Measurements from ENCODE around the gene CNGA4. TPM values are rescaled to one million over a fixed set of nuclear protein-coding genes. Genes with fewer than 3 reads are reported as not detected.
"Not testable (repeated sequence)": the region's sequence is repeated elsewhere in the genome, so short reads cannot be mapped to it uniquely, and the experiment has no call there.

The CNGA4 gene
- total RNA-seq, 2 donors from 2014 or later, result 0.14 TPM; not detected in 1

DNA sequence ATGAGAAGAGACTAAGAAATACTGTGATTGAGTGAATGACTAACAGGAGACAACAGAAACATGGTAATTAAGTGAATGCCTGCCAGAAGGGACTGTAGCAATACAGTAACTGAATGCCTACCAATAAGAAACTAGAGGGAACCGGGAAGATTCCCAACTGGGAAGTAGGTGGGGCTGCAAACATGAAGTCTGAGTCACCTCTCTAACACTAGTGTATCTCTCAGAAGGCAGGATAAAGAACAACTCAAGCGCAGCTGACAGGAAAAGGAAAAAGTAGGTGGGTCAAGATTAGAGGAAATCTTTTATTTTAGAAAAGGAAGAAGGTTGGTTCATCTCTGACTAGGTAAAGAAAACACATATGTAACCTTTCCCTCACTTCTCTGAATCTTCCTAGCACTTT is 19.5 kb upstream of the CNGA4 start:
- DNase-seq (no peak), ATAC-seq (peak; percentile 90)
- intact Hi-C loops (cut with DNase I, micrococcal nuclease), result no loop called here

DNA sequence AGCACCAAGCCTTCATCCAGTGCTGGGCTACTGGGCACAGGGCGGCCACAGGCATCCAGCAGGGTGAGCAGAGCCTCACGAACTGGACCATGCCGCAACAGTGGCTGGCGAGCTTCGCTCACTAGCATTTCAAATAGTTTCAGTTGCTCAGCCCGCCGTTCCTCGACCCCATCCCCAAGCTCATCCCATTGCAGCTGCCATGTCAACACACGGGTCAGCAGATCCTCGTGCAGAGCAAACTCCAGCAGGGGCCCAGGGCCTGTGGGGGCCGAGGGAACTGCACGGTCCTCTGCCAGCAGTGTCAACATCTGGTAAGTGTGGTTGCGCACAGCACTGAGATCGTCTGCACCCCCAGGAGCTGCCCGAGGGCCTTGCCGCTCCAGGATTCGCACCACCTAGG is 15.0 kb upstream of the CNGA4 start:
- intact Hi-C loops (cut with DNase I, micrococcal nuclease), result no loop called here
- DNase-seq (no peak), ATAC-seq (no peak)

DNA sequence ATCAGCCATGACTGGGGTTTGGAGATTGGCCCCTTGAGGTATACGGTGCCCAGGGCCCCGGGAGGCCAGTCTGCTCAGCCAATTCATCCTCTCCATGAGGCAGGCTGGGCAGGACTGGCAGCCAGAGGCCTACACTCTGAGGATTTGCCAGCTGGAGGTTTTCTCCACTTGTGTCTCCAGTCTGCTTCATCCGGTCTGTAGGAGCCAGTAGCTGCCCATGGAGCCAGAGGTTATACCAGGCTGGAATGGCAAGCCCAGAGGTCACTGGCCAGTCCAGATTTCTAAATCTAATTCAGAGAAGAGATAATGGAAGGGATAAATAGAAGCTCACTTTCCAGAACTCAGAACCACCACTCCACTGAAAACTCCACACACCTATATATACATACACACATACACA is 14.5 kb upstream of the CNGA4 start:
- ATAC-seq (no peak), DNase-seq (no peak)
- intact Hi-C loops (cut with DNase I, micrococcal nuclease), result no loop called here

DNA sequence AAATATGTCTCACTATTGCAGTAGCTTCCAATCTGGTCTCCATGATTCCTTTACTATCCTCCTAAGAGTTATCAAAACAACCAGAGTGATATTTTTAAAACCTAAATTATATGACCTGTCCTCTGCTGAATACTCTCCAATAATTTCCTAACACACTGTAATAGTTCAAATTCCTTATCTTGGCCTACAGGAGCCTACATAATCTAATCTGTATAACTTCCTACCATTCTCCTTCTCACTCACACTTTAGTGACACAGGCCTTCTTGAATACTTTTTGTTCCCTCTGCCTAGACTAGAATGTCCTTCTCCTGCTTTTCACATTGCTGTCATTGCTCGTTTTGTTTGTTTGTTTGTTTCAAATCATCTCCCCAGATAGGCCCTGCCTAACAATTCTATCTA is 13.9 kb upstream of the CNGA4 start:
- no peak for ATAC-seq
- intact Hi-C loops (cut with DNase I, micrococcal nuclease), result no loop called here
- no peak for DNase-seq

DNA sequence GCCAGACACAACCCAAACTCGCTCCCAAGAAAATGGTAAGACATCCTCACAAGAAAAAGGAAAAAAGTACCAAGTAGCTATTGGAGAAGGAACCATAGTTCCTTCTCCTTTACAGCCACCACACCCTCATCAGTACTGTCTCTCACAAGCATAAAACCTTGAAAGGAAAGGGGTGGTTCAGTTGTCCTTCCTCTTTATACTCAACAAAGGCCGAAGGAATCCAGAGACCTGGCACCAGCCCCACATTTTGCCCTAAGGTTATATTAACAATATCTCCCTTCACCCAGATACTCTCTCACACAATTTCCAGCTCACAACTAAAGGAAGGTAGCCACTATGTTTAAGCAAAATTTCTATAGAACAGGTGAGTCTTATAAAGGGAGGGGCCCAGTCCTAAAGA is 13.0 kb upstream of the CNGA4 start:
- DNase-seq, result peak in 1 of 2 donors; percentile 50
- peak; percentile 73 for ATAC-seq
- intact Hi-C loops (cut with DNase I, micrococcal nuclease), result no loop called here

DNA sequence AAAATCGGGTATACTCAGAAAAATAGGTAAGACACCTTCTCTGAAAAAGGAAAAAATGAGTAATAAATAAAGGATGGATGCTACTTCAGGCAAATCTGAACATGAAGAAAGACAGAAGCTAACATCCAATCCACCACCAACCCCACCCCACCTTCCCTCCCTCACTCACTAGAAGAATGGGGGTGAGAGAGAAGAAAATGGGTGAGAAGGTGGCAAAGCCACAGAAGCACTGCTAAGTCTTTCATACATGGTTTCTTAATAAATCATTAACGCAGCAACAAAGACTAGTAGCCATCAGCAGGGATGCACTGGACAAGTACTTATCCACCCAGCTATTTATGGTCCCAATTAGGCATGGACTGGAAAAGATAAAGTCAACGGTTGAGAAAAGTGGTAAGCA is 10.4 kb upstream of the CNGA4 start:
- ATAC-seq (no peak), DNase-seq (no peak)
- intact Hi-C loops (cut with DNase I, micrococcal nuclease), result no loop called here

DNA sequence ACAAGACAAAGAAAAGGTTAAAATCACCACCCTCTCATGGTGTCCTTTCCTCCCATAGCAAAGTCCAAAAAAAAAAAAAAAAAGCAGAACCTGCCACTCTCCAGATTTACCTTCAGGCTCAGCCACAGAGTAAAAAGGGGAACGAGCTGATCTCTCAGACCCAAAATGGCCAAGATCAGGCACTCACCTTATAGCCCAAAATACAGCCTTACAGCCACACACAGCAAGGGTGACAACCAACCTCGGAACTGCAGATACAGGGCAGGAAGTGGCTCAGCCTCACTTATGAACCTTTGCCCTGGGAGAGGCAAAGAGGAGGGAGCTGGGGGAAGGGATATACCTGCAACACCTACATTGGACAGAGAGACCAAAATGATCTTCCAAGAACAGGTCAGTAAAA is 9.0 kb upstream of the CNGA4 start:
- intact Hi-C loops (cut with DNase I, micrococcal nuclease), result no loop called here
- peak; percentile 62 for ATAC-seq
- peak; percentile 57 to 82 for DNase-seq

DNA sequence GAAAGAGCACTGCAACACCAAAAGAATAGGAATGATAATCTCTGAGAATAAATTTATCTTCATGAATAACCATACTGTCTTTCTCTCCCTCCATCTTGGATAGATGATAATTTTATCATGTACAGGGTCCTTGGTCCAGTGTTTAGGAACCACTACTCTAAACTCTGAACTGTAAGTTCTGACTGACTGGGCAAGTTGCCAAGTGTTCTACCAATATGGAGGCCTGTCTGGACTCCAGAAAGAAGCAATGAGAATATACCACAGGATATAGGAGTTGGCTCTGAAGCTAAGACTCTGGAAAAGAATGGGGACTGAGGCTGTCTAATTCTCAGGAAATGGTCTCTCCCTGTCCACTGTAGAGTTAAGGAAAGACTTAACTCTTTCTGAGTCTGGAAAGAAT is 6.0 kb upstream of the CNGA4 start:
- DNase-seq, result no peak
- ATAC-seq, result no peak
- intact Hi-C loops (cut with DNase I, micrococcal nuclease), result no loop called here

DNA sequence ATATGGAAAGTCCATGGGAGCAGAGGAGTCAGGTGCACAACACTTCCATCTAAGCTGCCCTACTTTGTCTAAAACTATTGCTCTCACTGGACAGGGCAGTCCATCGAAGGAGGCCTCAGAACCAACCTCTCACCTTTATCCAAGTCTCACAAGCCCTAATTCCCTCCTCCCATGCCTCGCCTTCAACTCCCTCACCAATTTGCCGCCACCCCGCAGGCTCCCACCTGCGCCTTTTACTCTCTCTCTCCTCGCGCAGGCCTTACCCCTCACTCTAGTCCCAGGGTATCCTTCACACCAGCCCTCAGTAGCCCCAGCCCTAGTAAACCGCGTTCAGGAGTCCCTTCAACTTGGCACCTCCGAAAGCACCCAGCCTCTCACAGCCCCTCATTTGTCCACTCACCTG is 4.9 kb upstream of the CNGA4 start:
- intact Hi-C loops (cut with DNase I, micrococcal nuclease), result no loop called here
- no peak for DNase-seq
- peak; percentile 1 for ATAC-seq

DNA sequence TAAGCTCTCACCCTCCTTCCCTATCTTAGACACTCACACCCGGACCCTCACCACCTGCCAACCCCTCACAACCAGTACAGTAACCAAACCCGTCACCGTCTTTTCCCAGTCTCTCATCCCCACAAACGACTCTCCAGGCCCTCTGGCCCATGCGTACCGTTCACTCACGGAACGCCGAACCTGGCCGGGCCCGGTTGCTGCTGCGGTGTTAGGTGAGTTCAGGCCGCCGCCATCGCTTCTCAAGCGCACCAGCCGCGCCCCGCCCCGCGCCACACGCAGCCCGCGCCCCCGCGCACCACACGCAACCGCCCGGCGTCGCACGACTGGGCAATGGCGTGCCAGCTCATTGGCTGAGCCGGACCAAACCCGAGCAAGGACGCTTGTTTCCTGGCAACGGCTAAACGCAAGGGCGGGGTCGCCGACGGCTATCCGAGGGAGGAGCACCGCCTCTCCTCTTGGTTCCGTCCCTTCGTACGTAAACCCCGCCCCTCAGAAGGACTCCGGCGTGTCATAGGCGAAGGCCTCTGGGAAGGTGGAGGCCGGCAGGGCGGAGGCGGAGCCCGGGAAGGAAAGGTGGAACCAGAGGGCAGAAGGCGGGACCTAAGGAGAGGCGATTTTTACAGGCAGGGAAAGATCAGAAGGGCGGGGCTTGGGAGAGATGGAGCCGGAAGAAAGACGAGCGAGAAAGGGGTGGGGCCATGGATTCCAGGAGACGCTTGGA is 4.3 kb upstream of the CNGA4 start, which contains the start of gene FHIP1B:
FHIP1B (minus strand) TSS at position 250 of the 721 bp plus-strand sequence. CDS start 10,120 bp downstream, outside the sequence.
- ATAC-seq (peak; percentile 87), DNase-seq (peak; percentile 99 to 100)
- intact Hi-C loops (cut with DNase I, micrococcal nuclease), result loop anchor here in 1 of 2 donors (5.0 kb wide), 1 partner anchor 83 kb away; no protein-coding TSS in a partner anchor

DNA sequence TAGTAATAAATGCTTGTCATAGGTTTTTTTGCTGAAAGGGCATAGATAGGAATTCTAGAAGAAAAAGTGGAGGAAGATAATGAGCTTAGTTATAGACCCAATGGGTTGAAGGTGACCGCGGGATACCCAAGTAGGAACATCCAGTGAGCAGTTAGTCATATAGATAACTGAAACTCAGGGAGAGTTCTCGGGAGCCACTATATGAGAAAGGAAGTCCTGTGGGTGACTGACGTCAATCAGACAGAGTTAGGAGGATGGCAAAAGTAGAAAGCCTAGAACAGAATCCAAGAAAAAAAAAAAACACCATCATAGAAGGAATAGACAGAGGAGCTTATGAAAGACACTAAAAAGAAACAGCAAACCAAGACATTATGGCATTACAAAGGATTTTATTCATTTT is 1.6 kb upstream of the CNGA4 start:
- intact Hi-C loops (cut with DNase I, micrococcal nuclease), result loop anchor here in 1 of 2 donors (5.0 kb wide), 1 partner anchor 80 kb away; no protein-coding TSS in a partner anchor
- no peak for ATAC-seq
- DNase-seq, result no peak

DNA sequence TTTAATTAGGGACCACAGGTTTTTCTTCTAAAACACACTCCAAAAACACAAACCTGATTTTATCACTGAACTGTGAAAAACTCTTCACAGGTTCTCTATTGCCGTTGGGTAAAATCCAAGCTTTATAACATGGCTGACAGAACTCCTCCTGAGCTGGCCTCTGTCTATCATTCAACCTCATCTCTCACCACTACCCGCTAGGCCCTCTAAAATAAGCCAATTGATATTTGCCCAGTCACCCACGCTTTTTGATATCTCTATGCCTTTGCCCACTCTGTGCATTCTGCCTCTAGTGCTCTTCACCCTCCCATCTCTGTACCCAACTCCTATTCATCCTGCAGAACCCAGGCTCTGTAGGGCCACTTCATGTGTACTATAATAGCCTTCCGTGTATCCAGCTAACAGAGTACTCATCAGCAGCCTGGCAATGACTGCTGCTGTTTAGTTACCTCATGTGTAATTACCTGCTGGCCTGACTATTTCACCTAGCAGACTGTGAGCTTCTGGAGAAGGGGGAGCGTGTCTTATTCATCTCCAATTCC is 1.1 kb upstream of the CNGA4 start:
- no peak for DNase-seq
- ATAC-seq, result no peak
- intact Hi-C loops (cut with DNase I, micrococcal nuclease), result loop anchor here in 1 of 2 donors (5.0 kb wide), 1 partner anchor 79 kb away; no protein-coding TSS in a partner anchor

DNA sequence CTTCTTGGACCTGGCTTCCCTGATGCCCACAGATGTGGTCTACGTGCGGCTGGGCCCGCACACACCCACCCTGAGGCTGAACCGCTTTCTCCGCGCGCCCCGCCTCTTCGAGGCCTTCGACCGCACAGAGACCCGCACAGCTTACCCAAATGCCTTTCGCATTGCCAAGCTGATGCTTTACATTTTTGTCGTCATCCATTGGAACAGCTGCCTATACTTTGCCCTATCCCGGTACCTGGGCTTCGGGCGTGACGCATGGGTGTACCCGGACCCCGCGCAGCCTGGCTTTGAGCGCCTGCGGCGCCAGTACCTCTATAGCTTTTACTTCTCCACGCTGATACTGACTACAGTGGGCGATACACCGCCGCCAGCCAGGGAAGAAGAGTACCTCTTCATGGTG is 1.2 kb downstream of the CNGA4 start:
- ATAC-seq, result no peak
- DNase-seq, result no peak
- intact Hi-C loops (cut with DNase I, micrococcal nuclease), result no loop called here

DNA sequence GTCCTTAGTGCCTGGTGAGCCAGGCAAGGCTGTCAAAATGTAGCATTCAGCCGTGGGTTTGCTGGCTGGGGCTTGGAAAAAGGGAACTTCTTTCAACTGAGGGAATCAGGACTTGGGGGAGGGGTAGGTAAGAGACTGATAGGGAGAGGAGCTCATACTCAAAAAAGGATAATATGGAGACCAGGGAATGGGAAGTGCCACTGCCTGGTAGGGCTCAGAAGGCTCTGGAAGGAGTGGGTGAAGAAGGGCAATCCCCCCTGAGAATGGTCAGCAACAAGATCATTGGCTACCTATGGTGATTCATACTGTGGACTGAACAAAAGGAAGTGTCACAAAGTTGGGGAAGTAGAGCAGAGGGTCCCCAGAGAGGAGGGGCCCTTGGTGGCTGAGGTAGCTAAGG is 1.9 kb downstream of the CNGA4 start:
- intact Hi-C loops (cut with DNase I, micrococcal nuclease), result no loop called here
- ATAC-seq (no peak), DNase-seq (no peak)

DNA sequence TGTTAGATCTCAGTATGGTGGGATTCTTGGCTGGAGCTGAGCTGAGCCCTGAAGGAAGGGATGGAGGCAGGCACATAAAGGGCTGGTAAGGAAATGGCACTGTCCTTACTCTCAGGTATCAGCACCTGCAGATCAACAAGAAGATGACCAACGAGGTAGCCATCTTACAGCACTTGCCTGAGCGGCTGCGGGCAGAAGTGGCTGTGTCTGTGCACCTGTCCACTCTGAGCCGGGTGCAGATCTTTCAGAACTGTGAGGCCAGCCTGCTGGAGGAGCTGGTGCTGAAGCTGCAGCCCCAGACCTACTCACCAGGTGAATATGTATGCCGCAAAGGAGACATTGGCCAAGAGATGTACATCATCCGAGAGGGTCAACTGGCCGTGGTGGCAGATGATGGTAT is 2.4 kb downstream of the CNGA4 start:
- no peak for ATAC-seq
- intact Hi-C loops (cut with DNase I, micrococcal nuclease), result no loop called here

DNA sequence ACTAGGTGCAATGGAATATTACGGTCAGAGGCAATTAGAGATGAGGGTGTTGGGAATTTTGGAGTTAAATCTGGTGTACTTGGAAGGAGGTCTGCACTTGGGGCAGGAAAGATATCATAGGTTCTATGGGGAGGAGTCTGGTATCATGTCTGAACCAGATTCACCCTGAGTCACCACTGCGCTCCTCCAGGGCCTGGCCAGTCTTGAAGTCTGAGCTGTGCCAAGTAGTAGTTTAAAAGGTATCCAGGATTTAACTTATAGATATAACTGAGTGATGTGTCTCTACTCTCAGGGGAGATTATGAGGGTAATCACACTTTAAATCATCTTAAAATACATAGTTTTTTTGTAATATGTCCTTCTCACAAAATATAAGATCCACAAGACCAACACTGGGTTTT is 6.6 kb downstream of the CNGA4 start:
- ATAC-seq (no peak), DNase-seq (no peak)
- intact Hi-C loops (cut with DNase I, micrococcal nuclease), result no loop called here

More for the DNA sequence above, 2.4 kb downstream of the CNGA4 start:
- DNase-seq, result no peak

DNA sequence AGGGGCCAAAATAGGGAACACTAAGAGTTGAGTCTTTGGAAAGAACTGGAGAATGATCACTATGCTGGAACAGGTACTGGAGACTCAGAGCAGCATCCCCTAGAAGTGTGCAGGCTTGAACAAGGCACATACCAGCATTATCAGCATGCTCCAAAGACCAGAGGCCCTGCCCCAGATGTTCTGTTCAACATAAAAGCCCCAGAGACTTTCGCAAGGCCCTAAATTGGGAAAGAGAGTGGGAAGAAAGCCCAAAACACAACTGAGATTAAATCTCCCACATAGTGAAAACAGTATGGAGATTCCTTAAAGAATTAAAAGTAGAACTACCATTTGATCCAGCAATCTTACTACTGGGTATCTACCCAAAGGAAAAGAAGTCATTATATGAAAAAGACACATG is 9.4 kb downstream of the CNGA4 start:
- intact Hi-C loops (cut with DNase I, micrococcal nuclease), result no loop called here

DNA sequence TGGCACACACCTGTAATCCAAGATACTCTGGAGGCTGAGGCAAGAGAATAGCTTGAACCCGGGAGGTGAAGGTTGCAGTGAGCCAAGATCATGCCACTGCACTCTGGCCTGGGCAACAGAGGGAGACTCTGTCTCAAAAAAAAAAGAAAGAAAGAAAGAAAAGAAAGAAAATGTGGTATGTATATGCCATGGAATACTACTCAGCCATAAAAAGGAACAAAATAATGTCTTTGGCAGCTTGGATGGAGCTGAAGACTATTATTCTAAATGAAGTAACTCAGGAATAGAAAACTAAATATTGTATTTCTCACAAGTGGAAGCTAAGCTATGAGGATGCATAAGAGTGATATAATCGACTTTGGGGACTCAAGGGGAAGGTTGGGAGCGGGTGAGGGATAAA is 10.0 kb downstream of the CNGA4 start:
- ATAC-seq; DNase-seq; intact Hi-C loops (cut with DNase I, micrococcal nuclease): not testable (repeated sequence)

More for the DNA sequence above, 9.4 kb downstream of the CNGA4 start:
- ATAC-seq, result no peak
- no peak for DNase-seq

DNA sequence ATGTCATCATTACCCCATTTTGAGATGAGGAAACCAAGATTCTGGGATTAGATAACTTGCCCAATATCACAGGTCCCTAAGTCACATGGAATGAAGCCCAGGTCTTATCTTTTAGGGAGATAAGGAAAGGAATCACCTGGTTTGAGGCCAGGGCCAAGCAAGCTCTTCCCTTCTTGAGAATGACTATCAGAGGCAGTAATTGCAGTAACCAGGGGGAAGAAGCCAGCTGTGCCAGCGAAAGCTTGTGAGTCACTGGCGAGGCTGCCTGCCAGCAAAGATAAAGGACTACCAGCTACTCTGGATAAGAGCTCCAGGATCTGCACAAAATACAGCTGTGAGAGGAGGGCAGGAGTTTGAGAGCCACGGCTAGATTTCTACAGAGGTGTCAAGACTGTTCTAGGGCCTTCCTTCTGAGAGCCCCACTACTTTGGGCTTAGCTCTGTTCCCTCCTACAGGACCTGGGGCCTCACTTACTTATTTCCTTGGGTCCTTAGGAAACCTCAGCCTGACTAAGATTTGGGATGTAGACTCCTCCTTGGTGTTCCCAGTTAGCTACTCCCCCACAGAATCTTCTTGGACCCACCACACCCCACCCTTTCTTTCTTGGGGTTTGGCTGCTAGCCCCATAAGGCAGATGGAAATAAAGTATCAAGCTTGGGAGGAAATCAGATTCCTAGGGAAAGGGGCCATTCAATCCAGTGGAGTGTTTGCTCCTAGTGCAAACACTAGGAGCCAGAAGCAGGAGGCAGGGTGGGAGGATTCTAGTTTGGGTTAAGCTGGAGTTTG is 11.1 kb downstream of the CNGA4 start:
- DNase-seq, result peak; percentile 59 to 61
- intact Hi-C loops (cut with DNase I, micrococcal nuclease), result no loop called here
- ATAC-seq, result peak; percentile 56

All from left colon (tissue), 2 donors.